HUES48 (cell line): ENCODE results near the gene REG4.

ENCODE experiments used
- H3K27ac ChIP-seq: one replicate; pipeline ENCODE4 v1.7.0; 2013; ENCODE audit warnings: low read depth, low read length, inconsistent platforms
- H3K27me3 ChIP-seq: 2 replicates; pipeline ENCODE4 v1.6.1; 2013; ENCODE audit warnings: mild to moderate bottlenecking, low read length; ENCODE audit not compliant: control insufficient read depth, insufficient read depth
- H3K36me3 ChIP-seq: 2 replicates; pipeline ENCODE4 v1.6.1; 2013; ENCODE audit warnings: low read length; ENCODE audit not compliant: control insufficient read depth, insufficient read depth
- H3K4me1 ChIP-seq: 2 replicates; pipeline ENCODE4 v1.6.1; 2013; ENCODE audit warnings: mild to moderate bottlenecking, low read length; ENCODE audit not compliant: control insufficient read depth, insufficient read depth
- H3K4me3 ChIP-seq: 2 replicates; pipeline ENCODE4 v1.5.1; 2013; ENCODE audit warnings: mild to moderate bottlenecking, low read depth, low read length
- H3K9ac ChIP-seq: 2 replicates; pipeline ENCODE4 v1.6.1; 2013; ENCODE audit warnings: mild to moderate bottlenecking, low read depth, low read length, moderate library complexity
- H3K9me3 ChIP-seq: 2 replicates; pipeline ENCODE4 v1.6.1; 2013; ENCODE audit warnings: low read length; ENCODE audit not compliant: control insufficient read depth, insufficient read depth

The REG4 gene

DNA sequence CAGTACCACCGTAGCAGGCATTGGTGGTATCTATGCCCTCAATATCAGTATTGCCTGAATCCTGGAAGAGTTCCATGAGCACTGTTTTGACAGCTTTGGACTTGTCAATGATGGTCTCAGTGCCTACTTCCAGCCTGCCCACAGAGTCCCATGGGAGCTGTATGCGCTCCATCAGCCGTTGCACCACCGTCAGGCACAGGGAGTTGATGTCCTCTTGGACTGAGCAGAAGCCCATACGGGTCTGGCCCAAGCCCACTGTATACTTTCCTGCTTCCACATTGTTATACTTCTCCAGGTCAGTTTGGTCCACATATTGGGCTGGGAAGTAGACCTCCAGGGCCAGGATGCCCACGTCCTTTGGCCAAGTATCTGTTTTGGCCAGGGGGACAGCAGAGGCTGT, 47.0 kb downstream of the REG4 start:
- no peaks in the 10 kb centered on the region for H3K36me3 ChIP-seq
- no peaks in the 10 kb centered on the region for H3K4me1 ChIP-seq
- peaks cover 3% of the 10 kb centered on the region; the same call in 1 of the 2 replicates for H3K27me3 ChIP-seq
- H3K27ac ChIP-seq = no peak overlapping the region
- no peak overlapping the region for H3K9ac ChIP-seq
- no peaks in the 10 kb centered on the region for H3K9me3 ChIP-seq
- no peak overlapping the region for H3K4me3 ChIP-seq

DNA sequence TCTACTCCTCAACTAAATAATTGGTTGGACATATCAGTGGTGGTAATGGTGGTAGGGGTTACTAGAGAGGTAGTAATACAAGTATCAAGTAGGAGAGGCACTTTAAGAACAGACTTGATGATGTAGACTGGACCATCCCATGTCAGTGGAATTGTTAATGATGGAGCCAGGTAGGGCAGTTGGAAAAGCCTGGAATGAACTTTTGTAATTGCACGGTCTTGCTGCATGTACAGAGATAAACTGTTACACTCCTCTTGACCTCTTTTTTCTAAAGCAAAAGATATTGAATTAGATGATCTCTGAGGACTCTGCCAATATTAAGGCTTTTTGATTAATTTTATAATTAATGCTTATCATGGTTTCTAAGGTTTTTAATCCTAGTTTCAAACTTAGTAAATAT, 48.3 kb downstream of the REG4 start:
- Histone ChIP-seq H3K27ac (no peak overlapping the region), H3K4me3 (no peak overlapping the region), H3K4me1 (no peaks in the 10 kb centered on the region), H3K36me3 (no peaks in the 10 kb centered on the region), H3K9ac (no peak overlapping the region), H3K9me3 (no peaks in the 10 kb centered on the region), H3K27me3 (peaks cover under 1% of the 10 kb centered on the region; the same call in 1 of the 2 replicates)

DNA sequence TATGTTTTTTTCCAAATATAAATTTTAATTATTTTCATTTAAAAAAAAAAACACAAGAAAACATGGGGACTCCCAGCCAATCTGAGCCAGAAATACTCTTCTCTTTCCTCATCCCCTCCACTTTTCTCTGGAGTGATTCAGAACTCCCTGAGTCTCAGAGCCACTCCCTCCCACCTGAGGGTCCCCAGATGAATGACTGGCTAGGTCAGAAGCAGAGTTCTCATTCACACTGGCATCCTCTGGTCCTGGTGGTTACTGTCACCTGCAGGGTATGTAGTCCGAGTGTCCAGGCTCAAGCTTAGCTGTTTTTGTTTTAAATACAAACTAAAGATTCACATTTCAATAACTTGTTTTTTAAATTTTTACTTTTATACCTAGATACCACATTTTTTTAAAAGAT, 48.9 kb downstream of the REG4 start:
- Histone ChIP-seq H3K27ac (no peak overlapping the region), H3K4me1 (no peaks in the 10 kb centered on the region)

DNA sequence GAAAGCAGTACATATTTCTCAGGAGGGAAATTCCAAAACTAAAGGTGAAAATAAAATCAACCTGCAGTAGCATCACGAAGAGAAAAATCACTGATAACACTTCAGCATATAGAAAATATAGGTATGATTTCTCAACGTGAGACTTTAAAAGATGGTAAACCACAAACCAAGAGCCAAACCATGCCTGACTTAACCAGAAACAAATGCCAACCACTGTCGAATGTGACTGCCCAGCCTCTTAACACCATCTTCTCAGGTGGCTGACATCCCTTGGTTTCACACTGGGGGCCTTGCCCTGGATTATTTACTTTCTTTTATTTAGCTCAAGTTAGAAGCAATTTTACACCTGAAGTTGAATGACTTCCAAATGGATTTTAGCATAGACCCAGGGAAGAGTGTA, 52.7 kb downstream of the REG4 start:
- H3K9me3 ChIP-seq = no peaks in the 10 kb centered on the region
- H3K36me3 ChIP-seq = no peaks in the 10 kb centered on the region
- no peak overlapping the region for H3K27ac ChIP-seq
- H3K9ac ChIP-seq = no peak overlapping the region
- H3K4me1 ChIP-seq = no peaks in the 10 kb centered on the region
- H3K27me3 ChIP-seq = no peaks in the 10 kb centered on the region
- no peak overlapping the region for H3K4me3 ChIP-seq

More for the DNA sequence above, 48.9 kb downstream of the REG4 start:
- H3K27me3 ChIP-seq = no peaks in the 10 kb centered on the region
- H3K9ac ChIP-seq = no peak overlapping the region
- no peaks in the 10 kb centered on the region for H3K36me3 ChIP-seq
- H3K9me3 ChIP-seq = no peaks in the 10 kb centered on the region
- no peak overlapping the region for H3K4me3 ChIP-seq

DNA sequence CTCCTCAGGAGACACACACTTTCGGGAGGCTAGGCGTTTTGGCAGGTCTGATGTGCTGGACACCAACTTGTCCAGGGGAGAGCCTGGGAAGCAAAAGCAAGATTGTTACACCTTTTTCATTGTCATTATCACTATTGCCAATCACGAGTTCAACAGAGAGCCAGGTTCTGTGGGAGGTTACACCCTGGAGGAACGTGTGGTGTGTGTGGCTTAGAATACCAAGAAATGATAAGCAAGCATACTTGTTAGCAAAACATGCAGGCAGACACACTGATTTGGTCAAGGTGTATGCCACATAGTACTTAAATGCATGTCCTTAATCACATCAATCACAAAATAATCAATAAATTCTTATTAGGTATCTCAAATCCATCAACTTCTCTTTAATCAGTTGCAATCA, 58.7 kb downstream of the REG4 start:
- no peaks in the 10 kb centered on the region for H3K4me1 ChIP-seq
- H3K9ac ChIP-seq = no peak overlapping the region
- no peak overlapping the region for H3K27ac ChIP-seq
- H3K27me3 ChIP-seq = no peaks in the 10 kb centered on the region
- no peaks in the 10 kb centered on the region for H3K36me3 ChIP-seq
- H3K4me3 ChIP-seq = no peak overlapping the region
- no peaks in the 10 kb centered on the region for H3K9me3 ChIP-seq

DNA sequence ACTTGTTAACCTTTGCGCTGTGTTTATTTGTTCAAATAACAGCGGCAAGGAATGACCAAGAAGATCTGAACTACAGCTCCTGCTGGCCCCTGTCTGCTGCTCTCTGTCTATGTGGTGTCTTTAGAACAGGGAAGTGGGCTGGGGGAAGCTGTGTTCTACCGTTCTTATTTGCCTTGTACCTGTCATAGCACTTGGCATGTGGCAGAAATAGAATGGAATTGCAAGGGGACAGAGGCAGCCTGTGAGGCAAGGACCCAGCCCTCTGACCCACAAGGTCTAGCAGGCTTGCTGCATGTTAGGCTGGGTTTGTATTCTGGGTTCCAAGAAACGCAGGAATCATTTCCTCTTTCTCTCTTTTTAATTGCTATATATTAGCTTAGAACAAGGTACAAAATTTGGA, 63.2 kb downstream of the REG4 start:
- Histone ChIP-seq H3K9me3 (no peaks in the 10 kb centered on the region), H3K27me3 (no peaks in the 10 kb centered on the region), H3K9ac (no peak overlapping the region), H3K4me3 (no peak overlapping the region), H3K4me1 (peaks cover 15% of the 10 kb centered on the region), H3K36me3 (peaks cover 21% of the 10 kb centered on the region), H3K27ac (no peak overlapping the region)

DNA sequence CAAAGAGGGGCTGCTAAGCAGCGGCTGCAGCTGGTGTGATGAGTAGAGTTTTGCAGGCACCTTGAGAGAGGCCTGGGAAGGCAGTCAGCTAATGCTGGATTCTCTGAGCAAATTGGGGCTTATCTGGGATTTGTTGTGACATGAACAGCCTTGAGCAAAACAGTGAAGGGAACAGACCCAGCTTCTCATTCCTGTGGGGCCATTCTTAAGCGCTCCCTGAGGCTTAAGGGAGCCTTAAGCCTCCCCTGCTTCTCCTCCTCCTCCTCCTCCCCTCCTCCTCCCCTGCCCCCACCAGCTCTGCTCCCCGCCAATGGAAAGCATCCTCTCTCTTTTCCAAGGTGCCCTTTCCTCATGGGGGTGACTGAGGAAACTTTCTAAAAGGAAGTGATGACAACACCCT, 63.8 kb downstream of the REG4 start:
- Histone ChIP-seq H3K27ac (no peak overlapping the region), H3K9me3 (no peaks in the 10 kb centered on the region), H3K4me3 (no peak overlapping the region), H3K36me3 (peaks cover 26% of the 10 kb centered on the region), H3K4me1 (peaks cover 15% of the 10 kb centered on the region), H3K9ac (no peak overlapping the region), H3K27me3 (no peaks in the 10 kb centered on the region)

DNA sequence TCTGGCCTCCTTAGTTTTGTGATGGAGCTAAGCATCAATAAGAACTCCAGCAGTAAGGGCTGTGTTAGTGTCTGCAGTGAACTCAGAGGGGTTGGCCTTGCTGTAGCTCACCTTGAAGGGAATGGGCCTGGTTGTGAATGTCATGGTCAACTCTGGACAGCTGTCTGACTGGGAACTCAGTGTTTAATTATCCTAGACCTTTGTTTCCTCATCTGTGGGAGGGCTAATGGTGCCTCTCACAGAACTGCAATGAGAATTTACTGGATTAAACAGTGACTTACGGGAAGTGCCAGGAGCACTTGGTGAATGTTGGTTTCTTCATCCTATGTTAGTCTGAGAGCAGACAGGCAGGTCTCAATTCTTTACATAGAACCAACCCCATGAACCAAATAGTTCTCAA, 66.2 kb downstream of the REG4 start:
- Histone ChIP-seq H3K27me3 (no peaks in the 10 kb centered on the region), H3K36me3 (peaks cover 51% of the 10 kb centered on the region), H3K9ac (no peak overlapping the region), H3K4me1 (peaks cover 15% of the 10 kb centered on the region), H3K27ac (no peak overlapping the region), H3K9me3 (no peaks in the 10 kb centered on the region), H3K4me3 (no peak overlapping the region)

DNA sequence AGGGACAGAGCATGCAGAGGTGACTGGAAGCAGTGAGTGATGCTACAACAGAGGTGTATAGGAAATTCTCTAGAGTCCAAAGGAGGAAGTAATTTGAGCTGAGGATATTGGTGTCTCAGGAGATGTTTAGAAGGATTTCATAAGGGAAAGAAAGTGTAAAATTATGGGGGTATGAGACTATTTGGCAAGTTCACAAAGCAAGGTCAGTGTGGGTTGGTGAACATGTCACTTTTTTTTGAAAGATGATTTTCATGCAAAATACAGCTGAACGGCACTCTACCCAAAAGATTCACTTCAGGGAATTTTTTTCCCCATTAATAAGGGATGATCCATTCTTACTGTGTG, 66.7 kb downstream of the REG4 start:
- Histone ChIP-seq H3K9me3 (no peaks in the 10 kb centered on the region), H3K4me1 (peaks cover 15% of the 10 kb centered on the region), H3K36me3 (peaks cover 55% of the 10 kb centered on the region), H3K27ac (no peak overlapping the region), H3K4me3 (no peak overlapping the region), H3K27me3 (no peaks in the 10 kb centered on the region), H3K9ac (no peak overlapping the region)
